Upper lobe of left lung (tissue), 6 donors: Measurements from ENCODE around the gene IFI27. TPM values are rescaled to one million over a fixed set of nuclear protein-coding genes. Genes with fewer than 3 reads are reported as not detected.

ENCODE experiments used
- ATAC-seq, 2 donors: fragments of 200-7000 bp; cut with Tn5 transposase; one replicate each; pipeline ENCODE4 v1.9.1; 2022; ENCODE audit warnings: mild to moderate bottlenecking in 2 of 2, moderate library complexity in 2 of 2; ENCODE audit not compliant: low FRiP score in 2 of 2
- DNase-seq, 2 donors: peaks; one replicate each; pipeline ENCODE4 v3.0.0-alpha.2; 2019 to 2020
- H3K27ac ChIP-seq, 4 donors: fragments of 200-600 bp; sonication (generic); one replicate each; pipeline ENCODE4 v1.5.1; 2016 to 2019
- H3K27me3 ChIP-seq, 4 donors: fragments of 200-600 bp; sonication (generic); one replicate each; pipeline ENCODE4 v1.5.1; 2017 to 2019
- H3K36me3 ChIP-seq, 4 donors: fragments of 200-600 bp; sonication (generic); one replicate each; pipeline ENCODE4 v1.5.1; 2016 to 2019
- H3K4me1 ChIP-seq, 4 donors: fragments of 200-600 bp; sonication (generic); one replicate each; pipeline ENCODE4 v1.5.1; 2018 to 2019
- H3K4me3 ChIP-seq, 4 donors: fragments of 200-600 bp; sonication (generic); one replicate each; pipeline ENCODE4 v1.5.1; 2017 to 2019; ENCODE audit warnings: mild to moderate bottlenecking in 2 of 4, moderate library complexity in 1 of 4
- H3K9me3 ChIP-seq, 4 donors: fragments of 200-600 bp; sonication (generic); one replicate each; pipeline ENCODE4 v1.5.1; 2018 to 2019
- CTCF ChIP-seq, 6 experiments: fragments of 450-650 bp in 4 of 6; fragments of 200-600 bp in 2 of 6; sonication (generic) in 2 of 6; IDR thresholded peaks; one replicate each; pipeline ENCODE4 v1.5.1; 2016 to 2019; ENCODE audit warnings: antibody characterized with exemption in 6 of 6
- EP300 ChIP-seq, 4 donors: sonication (generic); formaldehyde crosslinking; IDR thresholded peaks; one replicate each; pipeline ENCODE4 v1.5.1; 2017; ENCODE audit warnings: antibody characterized with exemption in 4 of 4, control low read depth in 2 of 4
- POLR2A ChIP-seq, 4 donors: fragments of 450-650 bp; IDR thresholded peaks; one replicate each; pipeline ENCODE4 v1.5.1; 2016 to 2017; ENCODE audit warnings: antibody characterized with exemption in 4 of 4, mild to moderate bottlenecking in 2 of 4
- POLR2AphosphoS5 ChIP-seq, 2 donors: sonication (generic); formaldehyde crosslinking; IDR thresholded peaks; one replicate each; pipeline ENCODE4 v1.5.1; 2017; ENCODE audit warnings: antibody characterized with exemption in 2 of 2
- WGBS, 2 donors: methylation state at CpG; one replicate each; pipeline ENCODE4 v1.1.5; 2017 to 2018; 5-methylcytosine and 5-hydroxymethylcytosine counted together
- total RNA-seq, 6 donors: library from RNA; depleted of rRNA in 4 of 6; stranded (reverse); fragments of >200 nt in 4 of 6; gene quantifications; one replicate each; pipeline versions ENCODE4 v1.1.0 to v1.2.1, GENCODE V29; 2016 to 2021
- donor health status: DM: no; HTN: no; CAD: no; lungs with moderate emphysema.
- donor health status: DM: no; HTN: yes; CAD: no; lungs with severe emphysema.

IFI27 gene
- total RNA-seq, 6 donors from 2014 or later, result 210 to 729 (median 328) TPM

- H3K36me3 ChIP-seq, result peaks cover 0 to 22% (median 7%) of the 10 kb centered on the region in 4 donors
- ATAC-seq (no peak), DNase-seq (no peak)
- no peak overlapping the region for H3K27ac ChIP-seq
- WGBS, 2 donors, result 92 to 96% methylated on average over 2 of the region's 2 CpGs
- peaks cover 0 to 6% (median 4%) of the 10 kb centered on the region in 4 donors for H3K9me3 ChIP-seq
- TF ChIP-seq POLR2AphosphoS5 (IDR thresholded peaks at IDR 0.05) (no peak), POLR2A (IDR thresholded peaks at IDR 0.05) (no peak), EP300 (IDR thresholded peaks at IDR 0.05) (no peak), CTCF (IDR thresholded peaks at IDR 0.05) (no peak)
- no peaks in the 10 kb centered on the region for H3K27me3 ChIP-seq
- no peak overlapping the region for H3K4me3 ChIP-seq
- H3K4me1 ChIP-seq, result peaks cover 32 to 44% (median 36%) of the 10 kb centered on the region in 4 donors
Observed at GRCh38 chr14:94075008-94075407, 35.5 kb upstream of the IFI27 start.

GRCh38 chr14:94077111-94077821 lies 33.3 kb upstream of the IFI27 start:
- Histone ChIP-seq H3K27me3 (no peaks in the 10 kb centered on the region), H3K4me1 (peaks cover 32 to 52% (median 40%) of the 10 kb centered on the region in 4 donors), H3K4me3 (peak overlapping the region in 3 of 4 donors; percentile 12 to 83 (median 30)), H3K36me3 (peaks cover 0 to 22% (median 7%) of the 10 kb centered on the region in 4 donors), H3K9me3 (peaks cover 0 to 6% (median 4%) of the 10 kb centered on the region in 4 donors), H3K27ac (no peak overlapping the region)
- WGBS, 2 donors, result 51 to 61% methylated on average over 7 of the region's 7 CpGs
- DNase-seq (no peak), ATAC-seq (no peak)
- TF ChIP-seq EP300 (IDR thresholded peaks at IDR 0.05) (no peak), POLR2AphosphoS5 (IDR thresholded peaks at IDR 0.05) (no peak), POLR2A (IDR thresholded peaks at IDR 0.05) (no peak), CTCF (IDR thresholded peaks at IDR 0.05) (no peak)

DNA sequence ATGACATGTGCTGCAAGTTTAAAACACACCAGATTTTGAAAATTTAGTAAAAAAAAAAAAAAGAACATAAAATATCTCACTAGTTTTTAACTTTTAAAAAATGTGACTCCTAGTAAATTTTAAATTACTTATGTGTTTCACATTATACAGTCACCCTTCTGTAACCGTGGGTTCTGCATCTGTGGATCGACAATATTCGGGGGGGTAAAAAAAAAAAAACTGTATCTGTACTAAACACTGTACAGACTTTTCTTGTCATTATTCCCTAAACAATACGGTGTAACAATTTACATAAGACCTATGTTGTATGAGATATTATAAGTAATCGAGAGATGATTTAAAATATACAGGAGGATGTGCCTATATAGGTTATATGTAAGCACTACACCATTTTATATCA lies 32.7 kb upstream of the IFI27 start:
- no peak for ATAC-seq
- TF ChIP-seq POLR2AphosphoS5 (IDR thresholded peaks at IDR 0.05) (no peak), CTCF (IDR thresholded peaks at IDR 0.05) (no peak), POLR2A (IDR thresholded peaks at IDR 0.05) (no peak), EP300 (IDR thresholded peaks at IDR 0.05) (no peak)
- Histone ChIP-seq H3K27ac (no peak overlapping the region), H3K4me1 (peaks cover 32 to 52% (median 40%) of the 10 kb centered on the region in 4 donors), H3K9me3 (peaks cover 0 to 6% (median 4%) of the 10 kb centered on the region in 4 donors), H3K36me3 (peaks cover 0 to 22% (median 7%) of the 10 kb centered on the region in 4 donors), H3K4me3 (peak overlapping the region in 2 of 4 donors; percentile 83 to 96), H3K27me3 (no peaks in the 10 kb centered on the region)
- 83 to 84% methylated on average over 5 of the region's 5 CpGs for WGBS, 2 donors
- no peak for DNase-seq

DNA sequence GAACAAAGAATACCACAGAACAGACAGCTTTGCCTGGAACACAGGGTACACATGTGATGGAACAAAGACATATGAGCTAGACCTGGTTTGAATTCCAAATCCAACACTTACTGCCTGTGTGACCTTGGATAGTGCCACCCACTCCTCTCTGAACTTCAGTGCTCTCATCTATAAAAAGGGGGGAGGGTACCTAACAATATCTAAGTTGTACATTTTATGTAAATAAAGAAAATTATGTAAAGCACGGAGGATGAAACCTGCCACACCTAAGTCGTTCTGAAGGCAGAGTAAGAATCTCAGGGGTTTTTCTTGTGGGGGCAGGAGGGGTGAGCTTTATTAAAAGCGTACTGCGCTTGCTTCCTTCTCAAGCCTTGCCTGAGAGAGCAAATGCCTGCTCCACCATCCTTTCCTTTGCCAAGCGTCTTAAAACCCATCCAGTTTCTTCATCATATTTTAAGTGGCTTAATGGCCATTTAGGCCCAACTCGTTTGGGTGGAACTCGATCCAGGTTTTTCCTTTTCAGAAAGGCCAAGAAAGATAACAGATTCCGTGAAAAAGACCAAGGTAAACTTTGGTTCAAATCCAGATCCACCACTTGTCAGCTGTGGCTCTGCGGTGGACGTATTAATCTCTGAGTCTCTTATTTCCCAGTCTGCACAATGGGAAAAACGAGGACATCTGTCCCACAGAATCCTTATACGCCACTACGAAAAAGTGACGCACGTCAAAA lies 30.5 kb upstream of the IFI27 start:
- Histone ChIP-seq H3K4me3 (peak overlapping the region; percentile 76 to 96 (median 82)), H3K36me3 (peaks cover 0 to 22% (median 7%) of the 10 kb centered on the region in 4 donors), H3K27ac (peak overlapping the region; percentile 89 to 96 (median 92)), H3K9me3 (peaks cover 0 to 1% (median 0%) of the 10 kb centered on the region in 4 donors), H3K27me3 (no peaks in the 10 kb centered on the region), H3K4me1 (peaks cover 32 to 52% (median 40%) of the 10 kb centered on the region in 4 donors)
- no peak for ATAC-seq
- TF ChIP-seq POLR2A (IDR thresholded peaks at IDR 0.05) (no peak), POLR2AphosphoS5 (IDR thresholded peaks at IDR 0.05) (no peak), EP300 (IDR thresholded peaks at IDR 0.05) (no peak), CTCF (IDR thresholded peaks at IDR 0.05) (no peak)
- WGBS, 2 donors, result 1 to 4% methylated on average over 15 of the region's 15 CpGs
- DNase-seq, result no peak
